K562 (cell line): Measurements from ENCODE around the gene SPON1. TPM values are rescaled to one million over a fixed set of nuclear protein-coding genes. Genes with fewer than 3 reads are reported as not detected.
A peak's percentile ranks its signal among the peaks of the same experiment; 100 is the strongest.

Experiments used
- BRD4 ChIP-seq: fragments of 200-600 bp; sonication (generic); IDR thresholded peaks from 2 replicates; pipeline ENCODE4 v1.6.1; 2017; ENCODE audit warnings: inconsistent platforms
- E2F3 ChIP-seq: fragments of 250-450 bp; sonication (Bioruptor Pico); IDR thresholded peaks from 2 replicates; pipeline ENCODE4 v1.4.0; 2020; ENCODE audit warnings: mild to moderate bottlenecking
- ESRRA ChIP-seq: fragments of 450-650 bp; IDR thresholded peaks from 2 replicates; pipeline ENCODE4 v1.6.1; 2014; ENCODE audit warnings: low read depth, mild to moderate bottlenecking, moderate library complexity, borderline replicate concordance
- GATAD2B ChIP-seq: fragments of 450-650 bp; IDR thresholded peaks from 2 replicates; pipeline ENCODE4 v1.6.1; 2017; ENCODE audit warnings: mild to moderate bottlenecking, borderline replicate concordance
- JUN ChIP-seq, 2 experiments: sonication (generic) in 1 of 2; formaldehyde crosslinking in 1 of 2; IDR thresholded peaks; 2 replicates each; pipeline versions ENCODE4 v1.6.1 to v1.8.0; 2012 to 2022; ENCODE audit warnings: borderline replicate concordance in 2 of 2, mild to moderate bottlenecking in 2 of 2, improper control_type of control experiment in 1 of 2, low read depth in 1 of 2, low read length in 1 of 2, missing genetic modification reagents in 1 of 2
- KLF16 ChIP-seq: IDR thresholded peaks from 2 replicates; pipeline ENCODE4 v1.6.1; 2016; ENCODE audit warnings: antibody characterized with exemption
- LEF1 ChIP-seq: fragments of 450-650 bp; IDR thresholded peaks from 2 replicates; pipeline ENCODE4 v1.6.1; 2016; ENCODE audit warnings: mild to moderate bottlenecking
- NFYB ChIP-seq: IDR thresholded peaks from 2 replicates; pipeline ENCODE4 v1.6.1; 2011; ENCODE audit warnings: mild to moderate bottlenecking, moderate library complexity; ENCODE audit not compliant: insufficient read length; ENCODE audit errors: extremely low read depth
- POU5F1 ChIP-seq: fragments of 150-350 bp; IDR thresholded peaks from 2 replicates; pipeline ENCODE4 v1.6.1; 2014; ENCODE audit warnings: borderline replicate concordance, low read length, low read depth, mild to moderate bottlenecking; ENCODE audit not compliant: partially characterized antibody
- SMAD4 ChIP-seq: fragments of 250-450 bp; sonication (Bioruptor Pico); conservative IDR thresholded peaks from 2 replicates; pipeline ENCODE4 v1.8.0; 2021; ENCODE audit warnings: inconsistent platforms, mild to moderate bottlenecking, moderate library complexity
- SMARCE1 ChIP-seq: fragments of 450-650 bp; IDR thresholded peaks from 2 replicates; pipeline ENCODE4 v1.7.1; 2016; ENCODE audit warnings: mild to moderate bottlenecking
- STAG1 ChIP-seq: sonication (generic); formaldehyde crosslinking; IDR thresholded peaks from 2 replicates; pipeline ENCODE4 v1.5.0; 2020; ENCODE audit warnings: missing genetic modification reagents, borderline replicate concordance
- TAF7 ChIP-seq: fragments of 450-650 bp; IDR thresholded peaks from 2 replicates; pipeline ENCODE4 v1.6.1; 2016; ENCODE audit warnings: missing genetic modification characterization, missing compliant biosample characterization
- ZNF436 ChIP-seq: fragments of 250-450, 450-650 bp; sonication (Bioruptor Pico); formaldehyde crosslinking; IDR thresholded peaks from 2 replicates; pipeline ENCODE4 v1.7.0; 2020; ENCODE audit warnings: mild to moderate bottlenecking
- ZNF445 ChIP-seq: fragments of 250-450 bp; sonication (Bioruptor Pico); IDR thresholded peaks from 2 replicates; pipeline ENCODE4 v1.4.0; 2020; ENCODE audit warnings: low read depth, mild to moderate bottlenecking, moderate library complexity
- polyA plus RNA-seq, 8 experiments: library from polyadenylated mRNA; depleted of rRNA in 4 of 8; stranded (reverse) in 5 of 8; unstranded in 3 of 8; fragments of >200 nt; fragmentation: Nextera tagmentation in 2 of 8; fragmentation: Illumina TruSeq in 1 of 8; extraction: Ambion mirVana in 2 of 8; extraction: Trizol in 1 of 8; gene quantifications; 2 replicates each; pipeline versions ENCODE4 v1.2.1 to v1.2.3, GENCODE V29; 2011 to 2014; ENCODE audit warnings: inconsistent platforms in 1 of 8, missing spikeins in 1 of 8
- total RNA-seq, 7 experiments: library from RNA; depleted of rRNA in 6 of 7; stranded (reverse); fragments of >200 nt in 6 of 7; fragmentation: Illumina TruSeq in 2 of 7; extraction: Trizol in 2 of 7; gene quantifications; 2 replicates each; pipeline versions ENCODE4 v1.2.1 to v1.2.3, GENCODE V29; 2011 to 2021; ENCODE audit warnings: low replicate concordance in 1 of 7
- TF ChIP-seq, protein P1 (sequence below), 2 experiments: IDR thresholded peaks; 2 replicates each; pipeline ENCODE4 v1.6.1; 2011; ENCODE audit warnings: borderline replicate concordance in 1 of 2, control low read depth in 1 of 2, low read depth in 1 of 2, low read length in 1 of 2, mild to moderate bottlenecking in 1 of 2, mixed read lengths in 1 of 2, moderate library complexity in 1 of 2; ENCODE audit not compliant: insufficient read depth in 1 of 2, insufficient read length in 1 of 2, poor library complexity in 1 of 2, severe bottlenecking in 1 of 2; ENCODE audit errors: extremely low read depth in 1 of 2
- TF ChIP-seq, protein P2 (sequence below): fragments of 450-650 bp; IDR thresholded peaks from 2 replicates; pipeline ENCODE4 v1.6.1; 2016; ENCODE audit warnings: low read depth, mild to moderate bottlenecking, moderate library complexity
- TF ChIP-seq, protein P3 (sequence below): fragments of 250-450 bp; sonication (Bioruptor Pico); IDR thresholded peaks from 2 replicates; pipeline ENCODE4 v1.4.0; 2020; ENCODE audit warnings: borderline replicate concordance
- TF ChIP-seq, protein P4 (sequence below): fragments of 450-650 bp; IDR thresholded peaks from 2 replicates; pipeline ENCODE4 v1.6.1; 2016; ENCODE audit warnings: mild to moderate bottlenecking

Gene SPON1
- total and polyA plus RNA-seq, 9 of the 15 experiments (the other 6 are each of a cell fraction or from before 2014, with no cell fraction given), result 0.04 to 0.06 TPM; not detected in 7

DNA sequence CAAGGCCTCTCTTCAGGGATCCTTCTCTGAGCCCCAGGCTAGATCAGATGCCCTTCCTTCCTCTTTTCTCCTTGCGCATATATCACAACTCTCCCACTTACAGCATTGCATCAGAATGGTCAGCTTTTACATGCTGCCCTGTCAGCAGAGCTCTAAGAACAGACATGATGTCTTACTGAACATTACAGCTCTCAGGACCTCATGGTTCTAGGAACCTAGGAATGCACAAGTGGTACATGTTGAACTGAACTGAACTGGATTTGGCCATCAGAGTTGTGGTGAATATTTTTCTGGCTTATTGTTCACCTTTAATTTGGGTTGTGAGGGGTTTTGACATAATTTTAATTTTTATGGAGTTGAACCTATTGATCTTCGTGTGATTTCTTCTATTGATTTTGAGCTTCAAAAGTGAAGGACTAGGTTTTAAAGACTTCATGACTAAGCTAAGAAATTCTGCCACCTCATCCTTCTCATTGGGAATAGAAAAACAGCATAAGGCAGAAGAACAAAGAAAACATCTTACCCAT, 37.7 kb upstream of the SPON1 start (continued):
- TF ChIP-seq, protein P1, sequence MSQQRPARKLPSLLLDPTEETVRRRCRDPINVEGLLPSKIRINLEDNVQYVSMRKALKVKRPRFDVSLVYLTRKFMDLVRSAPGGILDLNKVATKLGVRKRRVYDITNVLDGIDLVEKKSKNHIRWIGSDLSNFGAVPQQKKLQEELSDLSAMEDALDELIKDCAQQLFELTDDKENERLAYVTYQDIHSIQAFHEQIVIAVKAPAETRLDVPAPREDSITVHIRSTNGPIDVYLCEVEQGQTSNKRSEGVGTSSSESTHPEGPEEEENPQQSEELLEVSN (IDR thresholded peaks at IDR 0.05; ENCODE audit: borderline replicate concordance in 1 of 2, extremely low read depth in 1 of 2, insufficient read depth in 1 of 2, insufficient read length in 1 of 2, low read depth in 1 of 2, low read length in 1 of 2, poor library complexity in 1 of 2, severe bottlenecking in 1 of 2), result no peak
- TF ChIP-seq, protein P2, sequence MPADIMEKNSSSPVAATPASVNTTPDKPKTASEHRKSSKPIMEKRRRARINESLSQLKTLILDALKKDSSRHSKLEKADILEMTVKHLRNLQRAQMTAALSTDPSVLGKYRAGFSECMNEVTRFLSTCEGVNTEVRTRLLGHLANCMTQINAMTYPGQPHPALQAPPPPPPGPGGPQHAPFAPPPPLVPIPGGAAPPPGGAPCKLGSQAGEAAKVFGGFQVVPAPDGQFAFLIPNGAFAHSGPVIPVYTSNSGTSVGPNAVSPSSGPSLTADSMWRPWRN, result no peak
- TF ChIP-seq NFYB (no peak), LEF1 (no peak; the same call in 1 of the 2 replicates), GATAD2B (no peak), JUN (IDR thresholded peaks at IDR 0.05; ENCODE audit: borderline replicate concordance, low read depth, low read length) (peak; percentile 26; the same call in 1 of the 2 replicates), JUN (CRISPR knock-in tag; IDR thresholded peaks at IDR 0.05; ENCODE audit: borderline replicate concordance) (no peak), ZNF436 (CRISPR knock-in tag) (no peak), STAG1 (no peak), ZNF445 (CRISPR knock-in tag) (no peak), BRD4 (no peak), SMAD4 (CRISPR knock-in tag) (peak; percentile 70), ESRRA (peak; percentile 18; the same call in 1 of the 2 replicates), KLF16 (no peak), SMARCE1 (peak; percentile 43; the same call in 1 of the 2 replicates), TAF7 (tag) (no peak), POU5F1 (no peak), E2F3 (no peak)
- TF ChIP-seq, protein P3, sequence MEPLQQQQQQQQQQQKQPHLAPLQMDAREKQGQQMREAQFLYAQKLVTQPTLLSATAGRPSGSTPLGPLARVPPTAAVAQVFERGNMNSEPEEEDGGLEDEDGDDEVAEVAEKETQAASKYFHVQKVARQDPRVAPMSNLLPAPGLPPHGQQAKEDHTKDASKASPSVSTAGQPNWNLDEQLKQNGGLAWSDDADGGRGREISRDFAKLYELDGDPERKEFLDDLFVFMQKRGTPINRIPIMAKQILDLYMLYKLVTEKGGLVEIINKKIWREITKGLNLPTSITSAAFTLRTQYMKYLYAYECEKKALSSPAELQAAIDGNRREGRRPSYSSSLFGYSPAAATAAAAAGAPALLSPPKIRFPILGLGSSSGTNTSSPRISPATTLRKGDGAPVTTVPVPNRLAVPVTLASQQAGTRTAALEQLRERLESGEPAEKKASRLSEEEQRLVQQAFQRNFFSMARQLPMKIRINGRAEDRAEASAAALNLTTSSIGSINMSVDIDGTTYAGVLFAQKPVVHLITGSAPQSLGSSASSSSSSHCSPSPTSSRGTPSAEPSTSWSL (CRISPR knock-in tag), result no peak
- TF ChIP-seq, protein P4, sequence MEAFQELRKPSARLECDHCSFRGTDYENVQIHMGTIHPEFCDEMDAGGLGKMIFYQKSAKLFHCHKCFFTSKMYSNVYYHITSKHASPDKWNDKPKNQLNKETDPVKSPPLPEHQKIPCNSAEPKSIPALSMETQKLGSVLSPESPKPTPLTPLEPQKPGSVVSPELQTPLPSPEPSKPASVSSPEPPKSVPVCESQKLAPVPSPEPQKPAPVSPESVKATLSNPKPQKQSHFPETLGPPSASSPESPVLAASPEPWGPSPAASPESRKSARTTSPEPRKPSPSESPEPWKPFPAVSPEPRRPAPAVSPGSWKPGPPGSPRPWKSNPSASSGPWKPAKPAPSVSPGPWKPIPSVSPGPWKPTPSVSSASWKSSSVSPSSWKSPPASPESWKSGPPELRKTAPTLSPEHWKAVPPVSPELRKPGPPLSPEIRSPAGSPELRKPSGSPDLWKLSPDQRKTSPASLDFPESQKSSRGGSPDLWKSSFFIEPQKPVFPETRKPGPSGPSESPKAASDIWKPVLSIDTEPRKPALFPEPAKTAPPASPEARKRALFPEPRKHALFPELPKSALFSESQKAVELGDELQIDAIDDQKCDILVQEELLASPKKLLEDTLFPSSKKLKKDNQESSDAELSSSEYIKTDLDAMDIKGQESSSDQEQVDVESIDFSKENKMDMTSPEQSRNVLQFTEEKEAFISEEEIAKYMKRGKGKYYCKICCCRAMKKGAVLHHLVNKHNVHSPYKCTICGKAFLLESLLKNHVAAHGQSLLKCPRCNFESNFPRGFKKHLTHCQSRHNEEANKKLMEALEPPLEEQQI, result no peak
